ENCODE measurements around the gene TMEM106C.

DNA sequence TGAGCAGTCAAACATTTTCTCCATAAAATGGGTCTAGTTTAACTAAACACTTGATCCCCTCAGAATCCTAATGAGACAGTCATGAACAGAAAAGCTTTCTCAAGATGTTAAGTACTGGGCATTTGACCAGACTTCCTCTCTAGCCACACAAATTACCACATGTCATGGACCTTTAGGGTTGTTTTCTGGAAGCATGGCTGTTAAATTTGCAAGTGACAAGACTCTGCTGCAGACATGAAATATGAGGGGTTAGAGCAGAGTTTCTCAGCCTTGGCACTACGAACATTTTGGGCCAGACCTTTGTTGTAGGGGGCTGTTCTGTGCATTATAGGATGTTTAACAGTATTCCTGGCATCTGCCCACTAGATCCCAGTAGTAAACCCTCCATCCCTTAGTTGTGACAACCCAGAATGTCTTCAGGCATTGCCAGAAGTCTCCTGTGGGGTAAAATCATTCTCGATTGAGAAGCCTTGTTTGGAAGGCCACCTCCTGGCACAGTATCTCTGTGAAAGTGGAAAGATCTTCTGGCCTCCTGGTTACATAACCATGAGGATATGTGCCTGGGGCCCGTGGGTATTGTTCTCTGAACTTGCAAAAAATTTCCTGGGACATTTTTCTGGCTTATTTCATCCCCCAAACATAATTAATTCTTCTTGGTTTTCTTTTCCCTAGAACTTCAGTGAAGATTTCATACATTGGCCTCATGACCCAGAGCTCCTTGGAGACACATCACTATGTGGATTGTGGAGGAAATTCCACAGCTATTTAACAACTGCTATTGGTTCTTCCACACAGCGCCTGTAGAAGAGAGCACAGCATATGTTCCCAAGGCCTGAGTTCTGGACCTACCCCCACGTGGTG is 4.3 kb downstream of the TMEM106C start:
- TF ChIP-seq, protein P1, sequence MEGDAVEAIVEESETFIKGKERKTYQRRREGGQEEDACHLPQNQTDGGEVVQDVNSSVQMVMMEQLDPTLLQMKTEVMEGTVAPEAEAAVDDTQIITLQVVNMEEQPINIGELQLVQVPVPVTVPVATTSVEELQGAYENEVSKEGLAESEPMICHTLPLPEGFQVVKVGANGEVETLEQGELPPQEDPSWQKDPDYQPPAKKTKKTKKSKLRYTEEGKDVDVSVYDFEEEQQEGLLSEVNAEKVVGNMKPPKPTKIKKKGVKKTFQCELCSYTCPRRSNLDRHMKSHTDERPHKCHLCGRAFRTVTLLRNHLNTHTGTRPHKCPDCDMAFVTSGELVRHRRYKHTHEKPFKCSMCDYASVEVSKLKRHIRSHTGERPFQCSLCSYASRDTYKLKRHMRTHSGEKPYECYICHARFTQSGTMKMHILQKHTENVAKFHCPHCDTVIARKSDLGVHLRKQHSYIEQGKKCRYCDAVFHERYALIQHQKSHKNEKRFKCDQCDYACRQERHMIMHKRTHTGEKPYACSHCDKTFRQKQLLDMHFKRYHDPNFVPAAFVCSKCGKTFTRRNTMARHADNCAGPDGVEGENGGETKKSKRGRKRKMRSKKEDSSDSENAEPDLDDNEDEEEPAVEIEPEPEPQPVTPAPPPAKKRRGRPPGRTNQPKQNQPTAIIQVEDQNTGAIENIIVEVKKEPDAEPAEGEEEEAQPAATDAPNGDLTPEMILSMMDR (IDR thresholded peaks at IDR 0.05): no peak
- TF ChIP-seq, protein P2, sequence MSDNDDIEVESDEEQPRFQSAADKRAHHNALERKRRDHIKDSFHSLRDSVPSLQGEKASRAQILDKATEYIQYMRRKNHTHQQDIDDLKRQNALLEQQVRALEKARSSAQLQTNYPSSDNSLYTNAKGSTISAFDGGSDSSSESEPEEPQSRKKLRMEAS (CRISPR knock-in tag; IDR thresholded peaks at IDR 0.05): no peak
